Panc1 (cell line): ENCODE data around the gene SNED1. TPM values are rescaled to one million over a fixed set of nuclear protein-coding genes. Genes with fewer than 3 reads are reported as not detected.
A peak's percentile ranks its signal among the peaks of the same experiment; 100 is the strongest.

ENCODE experiments used
- ATAC-seq: fragments of 200-7000 bp; cut with Tn5 transposase; 2 replicates; pipeline ENCODE4 v1.9.1; 2020; ENCODE audit warnings: mild to moderate bottlenecking, moderate library complexity
- BruUV-seq: library from RNA; stranded (reverse); fragments of 400-500 nt; replicated peaks from 2 replicates; lab custom pipeline; 2021; lab: Mats Ljungman, UMichigan
- CTCF ChIA-PET: fragments of 300-600 bp; sonication (Branson Sonifier 250); formaldehyde crosslinking; loops from one replicate; lab custom pipeline; 2022; ENCODE audit warnings: antibody characterized with exemption; lab: Charles Lee
- POLR2A ChIA-PET: fragments of 300-600 bp; sonication (Branson Sonifier 250); formaldehyde crosslinking; loops from one replicate; lab custom pipeline; 2022; ENCODE audit warnings: antibody characterized with exemption; lab: Charles Lee
- DNase-seq: peaks from one replicate; pipeline ENCODE4 v3.0.0-alpha.2; 2010; ENCODE audit warnings: low read depth, low spot score
- H3K27ac ChIP-seq: 2 replicates; pipeline ENCODE4 v1.5.1; 2011; ENCODE audit warnings: mild to moderate bottlenecking, low read length, inconsistent platforms
- H3K27me3 ChIP-seq: fragments of 200-500 bp; sonication (Bioruptor generic); 2 replicates; pipeline ENCODE4 v1.6.0; 2014; ENCODE audit warnings: low read length, inconsistent platforms; ENCODE audit not compliant: control insufficient read depth, insufficient read depth
- H3K36me3 ChIP-seq: fragments of 200-500 bp; sonication (Bioruptor generic); 2 replicates; pipeline ENCODE4 v1.5.1; 2014; ENCODE audit warnings: inconsistent platforms, mild to moderate bottlenecking, low read length, moderate library complexity; ENCODE audit not compliant: control insufficient read depth, insufficient read depth
- H3K4me1 ChIP-seq: 2 replicates; pipeline ENCODE4 v1.5.1; 2011; ENCODE audit warnings: inconsistent platforms, mild to moderate bottlenecking, low read length, moderate library complexity; ENCODE audit not compliant: control insufficient read depth, insufficient read depth
- H3K4me3 ChIP-seq, 2 experiments: 2 replicates each; pipeline ENCODE4 v1.5.1; 2011 to 2012; ENCODE audit warnings: low read depth in 2 of 2, low read length in 2 of 2, mild to moderate bottlenecking in 2 of 2, inconsistent platforms in 1 of 2, moderate library complexity in 1 of 2
- H3K9me3 ChIP-seq: fragments of 200-500 bp; sonication (Bioruptor generic); 2 replicates; pipeline ENCODE4 v1.5.1; 2014; ENCODE audit warnings: low read depth, mild to moderate bottlenecking, inconsistent platforms, low read length, moderate library complexity; ENCODE audit not compliant: control insufficient read depth, insufficient read depth
- POLR2AphosphoS5 ChIP-seq: IDR thresholded peaks from 2 replicates; pipeline ENCODE4 v1.6.1; 2012; ENCODE audit warnings: mild to moderate bottlenecking, low read depth, low read length, moderate library complexity
- REST ChIP-seq, 2 experiments: IDR thresholded peaks; 2 replicates each; pipeline ENCODE4 v1.6.1; 2011 to 2012; ENCODE audit warnings: low read depth in 2 of 2, control low read depth in 1 of 2, low read length in 1 of 2, mild to moderate bottlenecking in 1 of 2, moderate library complexity in 1 of 2; ENCODE audit not compliant: insufficient read depth in 1 of 2
- SIN3A ChIP-seq: IDR thresholded peaks from 2 replicates; pipeline ENCODE4 v1.6.1; 2012; ENCODE audit warnings: low read depth, mild to moderate bottlenecking, low read length, moderate library complexity, borderline replicate concordance; ENCODE audit not compliant: insufficient read depth
- TCF7L2 ChIP-seq: IDR thresholded peaks from 2 replicates; pipeline ENCODE4 v1.6.1; 2011; ENCODE audit warnings: mild to moderate bottlenecking, low read depth, low read length, inconsistent platforms
- in situ Hi-C: cut with HindIII; loops from 2 replicates; pipeline ENCODE4 v1.10.0; 2016; ENCODE audit warnings: low sequenced_read_pairs, low pct_unique_long_range_greater_than_20kb
- intact Hi-C: fragments of 100-400 bp; cut with micrococcal nuclease; formaldehyde crosslinking; loops from one replicate; pipeline ENCODE4 v1.10.0; 2022; ENCODE audit not compliant: unreplicated experiment
- total RNA-seq: library from RNA; stranded (reverse); gene quantifications from one replicate; pipeline ENCODE4 v1.2.1, GENCODE V29; 2021; ENCODE audit not compliant: unreplicated experiment
- TF ChIP-seq, protein P1 (sequence below): fragments of 450-650 bp; IDR thresholded peaks from 2 replicates; pipeline ENCODE4 v1.5.1; 2017; ENCODE audit warnings: mild to moderate bottlenecking

The SNED1 gene
- total RNA-seq, 1 experiment from 2014 or later, result 11.0 TPM

DNA sequence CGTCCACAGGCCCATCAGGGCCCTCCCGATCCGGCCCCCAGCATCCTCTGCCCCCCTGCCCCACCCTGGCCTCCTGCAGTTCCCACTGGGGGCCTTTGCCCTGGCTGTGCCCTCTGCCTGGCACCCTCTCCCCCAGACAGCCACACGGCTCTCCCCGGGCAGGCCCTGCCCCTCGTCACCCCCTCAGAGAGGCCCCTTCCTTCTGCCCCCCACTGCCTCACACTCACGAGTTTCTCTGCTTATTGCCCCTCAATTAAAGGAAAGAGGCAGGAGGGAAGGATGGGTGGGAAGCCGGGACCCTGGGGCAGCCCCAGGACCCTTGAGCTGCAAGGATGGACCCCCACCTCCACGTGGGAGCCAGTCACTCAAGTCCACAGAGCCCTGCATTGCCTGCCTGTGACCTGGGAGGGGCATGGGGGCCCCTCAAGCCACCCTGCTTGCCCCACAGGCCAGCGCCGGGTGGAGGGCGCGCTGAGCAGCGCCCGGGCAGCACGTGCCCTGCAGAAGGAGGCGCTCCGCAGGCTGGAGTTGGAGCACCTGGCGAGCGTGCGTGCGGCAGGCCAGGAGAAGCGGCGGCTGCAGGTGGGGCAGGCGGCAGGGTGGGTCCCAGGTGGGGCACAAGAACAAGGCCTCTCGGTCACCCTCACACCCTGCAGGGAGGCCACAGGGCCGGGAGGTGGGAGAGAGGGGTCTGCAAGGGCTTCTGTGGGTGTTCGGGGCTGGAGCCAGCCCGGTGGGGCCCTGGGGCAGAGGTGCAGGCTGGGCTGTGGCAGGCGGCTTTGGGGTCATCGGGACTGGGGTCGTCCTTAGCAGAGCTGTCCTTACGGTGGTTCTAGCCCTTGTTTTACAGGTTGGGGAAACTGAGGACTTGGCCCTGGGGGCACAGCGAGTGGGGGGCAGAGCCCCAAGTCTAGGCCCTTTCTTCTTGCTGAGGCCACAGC, 30.5 kb upstream of the SNED1 start:
- H3K27me3 ChIP-seq, result no peaks in the 10 kb centered on the region
- ChIA-PET POLR2A (no interaction called here), CTCF (no interaction called here)
- intact Hi-C loops, result no loop called here
- no peak overlapping the region for H3K4me3 ChIP-seq
- no peak overlapping the region for H3K27ac ChIP-seq
- in situ Hi-C loops, result no loop called here
- TF ChIP-seq, protein P1, sequence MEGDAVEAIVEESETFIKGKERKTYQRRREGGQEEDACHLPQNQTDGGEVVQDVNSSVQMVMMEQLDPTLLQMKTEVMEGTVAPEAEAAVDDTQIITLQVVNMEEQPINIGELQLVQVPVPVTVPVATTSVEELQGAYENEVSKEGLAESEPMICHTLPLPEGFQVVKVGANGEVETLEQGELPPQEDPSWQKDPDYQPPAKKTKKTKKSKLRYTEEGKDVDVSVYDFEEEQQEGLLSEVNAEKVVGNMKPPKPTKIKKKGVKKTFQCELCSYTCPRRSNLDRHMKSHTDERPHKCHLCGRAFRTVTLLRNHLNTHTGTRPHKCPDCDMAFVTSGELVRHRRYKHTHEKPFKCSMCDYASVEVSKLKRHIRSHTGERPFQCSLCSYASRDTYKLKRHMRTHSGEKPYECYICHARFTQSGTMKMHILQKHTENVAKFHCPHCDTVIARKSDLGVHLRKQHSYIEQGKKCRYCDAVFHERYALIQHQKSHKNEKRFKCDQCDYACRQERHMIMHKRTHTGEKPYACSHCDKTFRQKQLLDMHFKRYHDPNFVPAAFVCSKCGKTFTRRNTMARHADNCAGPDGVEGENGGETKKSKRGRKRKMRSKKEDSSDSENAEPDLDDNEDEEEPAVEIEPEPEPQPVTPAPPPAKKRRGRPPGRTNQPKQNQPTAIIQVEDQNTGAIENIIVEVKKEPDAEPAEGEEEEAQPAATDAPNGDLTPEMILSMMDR, result no peak
- no peak for TF ChIP-seq POLR2AphosphoS5
- no peak for TF ChIP-seq REST (IDR thresholded peaks at IDR 0.05; ENCODE audit: insufficient read depth in 1 of 2, low read depth in 2 of 2, low read length in 1 of 2)
- no peak for TF ChIP-seq SIN3A
- no peak for TF ChIP-seq TCF7L2
- DNase-seq (no peak), ATAC-seq (no peak)
- no peaks in the 10 kb centered on the region for H3K9me3 ChIP-seq
- H3K4me1 ChIP-seq, result no peaks in the 10 kb centered on the region
- H3K36me3 ChIP-seq, result no peaks in the 10 kb centered on the region
- BruUV-seq, result no TSS peak

DNA sequence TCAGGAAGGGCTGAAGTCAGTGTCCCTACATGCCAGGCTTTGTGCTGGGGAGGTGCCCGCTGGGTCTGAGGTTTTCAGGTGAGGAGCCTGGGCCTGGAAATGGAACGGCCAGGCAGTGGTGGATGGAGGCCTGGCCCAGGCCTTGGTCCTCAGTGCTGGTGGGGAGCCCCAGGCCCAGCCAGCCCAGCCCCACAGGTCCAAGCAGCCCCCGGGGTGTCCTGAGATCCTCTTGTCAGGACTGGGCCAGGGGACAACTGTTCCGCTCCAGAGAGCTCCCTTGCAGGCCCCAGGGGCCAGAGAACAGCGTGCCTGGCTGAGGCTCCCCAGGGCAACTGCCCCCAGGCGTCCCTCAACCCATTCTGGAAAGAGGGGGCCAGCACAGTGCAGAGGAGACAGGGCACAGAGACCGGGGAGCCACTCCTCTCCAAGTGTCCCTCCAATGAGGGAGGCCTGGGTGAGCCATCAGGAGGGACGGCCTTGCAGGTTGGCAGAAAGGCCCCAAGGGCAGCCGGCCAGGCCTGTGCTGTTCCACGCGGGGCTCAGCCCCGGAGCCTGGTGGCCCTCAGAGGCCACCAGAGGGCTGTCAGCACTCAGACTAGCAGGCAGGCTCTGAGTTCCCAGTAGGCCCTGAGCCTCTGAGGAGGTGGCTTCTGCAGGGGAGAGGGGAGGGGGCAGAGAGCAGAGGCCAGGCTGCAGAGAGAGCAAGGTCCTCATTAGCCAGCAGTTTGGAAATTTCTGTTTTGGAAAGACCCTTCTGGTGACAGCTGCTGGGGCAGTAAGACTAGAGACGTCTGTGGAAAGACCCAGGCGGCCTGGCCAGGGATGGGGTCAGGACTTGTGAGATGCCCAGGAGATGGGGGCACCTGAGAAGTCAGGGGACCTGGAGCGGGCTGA, 29.4 kb upstream of the SNED1 start:
- Histone ChIP-seq H3K27me3 (no peaks in the 10 kb centered on the region), H3K27ac (no peak overlapping the region), H3K36me3 (no peaks in the 10 kb centered on the region), H3K9me3 (no peaks in the 10 kb centered on the region), H3K4me1 (no peaks in the 10 kb centered on the region), H3K4me3 (no peak overlapping the region)
- ATAC-seq, result peak; percentile 47; the same call in 1 of the 2 replicates
- in situ Hi-C loops, result no loop called here
- TF ChIP-seq POLR2AphosphoS5, result no peak
- TF ChIP-seq REST (IDR thresholded peaks at IDR 0.05; ENCODE audit: insufficient read depth in 1 of 2, low read depth in 2 of 2, low read length in 1 of 2), result no peak
- TF ChIP-seq SIN3A, result no peak
- TF ChIP-seq, protein P1, result no peak; the same call in 1 of the 2 replicates
- TF ChIP-seq TCF7L2, result no peak
- DNase-seq, result no peak
- ChIA-PET POLR2A (no interaction called here), CTCF (no interaction called here)
- BruUV-seq, result no TSS peak
- intact Hi-C loops, result no loop called here
